HG03558 (cell line): Measurements from ENCODE around the gene TRAK1.

Source experiments
- ATAC-seq: cut with Tn5 transposase; IDR thresholded peaks from one replicate; pipeline ENCODE4 v1.9.1; 2021; ENCODE audit warnings: moderate number of reproducible peaks; ENCODE audit not compliant: unreplicated experiment; ENCODE audit errors: extremely low read depth

Gene TRAK1

GRCh38 chr3:42195879-42196330 lies 104.7 kb downstream of the TRAK1 start:
- peak; percentile 64 for ATAC-seq

- ATAC-seq = no peak
Measured at GRCh38 chr3:42198709-42199108, 107.6 kb downstream of the TRAK1 start.

GRCh38 chr3:42202217-42202865 lies 111.2 kb downstream of the TRAK1 start:
- ATAC-seq = no peak

GRCh38 chr3:42204867-42205599 lies 113.9 kb downstream of the TRAK1 start:
- no peak for ATAC-seq

GRCh38 chr3:42205800-42206514 lies 114.8 kb downstream of the TRAK1 start:
- peak; percentile 74 for ATAC-seq

- ATAC-seq = no peak
Measured at GRCh38 chr3:42209917-42210316, 118.8 kb downstream of the TRAK1 start.

- no peak for ATAC-seq
Measured at GRCh38 chr3:42210726-42211125, 119.6 kb downstream of the TRAK1 start.

GRCh38 chr3:42213417-42213816 lies 122.3 kb downstream of the TRAK1 start:
- ATAC-seq = no peak

GRCh38 chr3:42214064-42214463 lies 122.9 kb downstream of the TRAK1 start:
- no peak for ATAC-seq

GRCh38 chr3:42214565-42215283 lies 123.6 kb downstream of the TRAK1 start:
- no peak for ATAC-seq

- peak; percentile 63 for ATAC-seq
Measured at GRCh38 chr3:42216302-42216701, 125.1 kb downstream of the TRAK1 start.

- no peak for ATAC-seq
Measured at GRCh38 chr3:42216931-42217333, 125.8 kb downstream of the TRAK1 start.

GRCh38 chr3:42220436-42221121 lies 129.4 kb downstream of the TRAK1 start:
- no peak for ATAC-seq

- ATAC-seq = no peak
Measured at GRCh38 chr3:42222942-42223693, 132.0 kb downstream of the TRAK1 start.

- no peak for ATAC-seq
Measured at GRCh38 chr3:42224178-42224577, 133.0 kb downstream of the TRAK1 start.

- no peak for ATAC-seq
Measured at GRCh38 chr3:42224658-42225421, 133.7 kb downstream of the TRAK1 start.

- ATAC-seq = no peak
Measured at GRCh38 chr3:42225486-42226363, 134.6 kb downstream of the TRAK1 start.
